Transverse colon (tissue), 3 donors: Measurements from ENCODE around the gene WWP2.

Source experiments
- EP300 ChIP-seq: sonication (generic); formaldehyde crosslinking; IDR thresholded peaks from one replicate; pipeline ENCODE4 v1.6.1; 2017; ENCODE audit warnings: antibody characterized with exemption, low read depth
- POLR2A ChIP-seq: fragments of 450-650 bp; IDR thresholded peaks from one replicate; pipeline ENCODE4 v1.6.1; 2016; ENCODE audit warnings: antibody characterized with exemption, mild to moderate bottlenecking, moderate library complexity
- TF ChIP-seq, protein P1 (sequence below), 5 experiments: fragments of 200-600 bp in 3 of 5; fragments of 450-650 bp in 2 of 5; sonication (generic) in 3 of 5; IDR thresholded peaks; 1 replicate in 2 of 5; 2 replicates in 3 of 5; pipeline ENCODE4 v1.5.1; 2016 to 2017; ENCODE audit warnings: antibody characterized with exemption in 5 of 5, inconsistent platforms in 3 of 5, mild to moderate bottlenecking in 2 of 5, moderate library complexity in 1 of 5

DNA sequence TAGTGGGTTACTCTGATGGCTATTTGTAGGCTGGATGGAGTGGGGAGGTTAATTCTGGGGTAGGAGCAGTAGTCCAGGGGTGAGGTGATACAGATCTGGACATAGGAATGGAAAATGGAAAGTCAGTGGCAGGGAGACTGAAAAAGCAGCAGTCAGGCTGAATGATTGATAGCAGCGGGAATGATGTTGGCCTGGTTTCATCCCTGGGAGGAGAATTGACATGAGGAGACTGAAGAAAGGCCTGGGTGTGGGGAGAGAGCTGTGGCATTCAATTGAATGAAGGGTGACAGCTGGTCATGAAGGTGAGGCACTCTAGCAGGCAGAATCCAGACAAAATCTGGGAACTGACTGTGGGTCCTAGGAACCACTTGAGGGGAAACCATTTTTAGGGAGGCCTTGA, 154.3 kb downstream of the WWP2 start:
- TF ChIP-seq, protein P1, sequence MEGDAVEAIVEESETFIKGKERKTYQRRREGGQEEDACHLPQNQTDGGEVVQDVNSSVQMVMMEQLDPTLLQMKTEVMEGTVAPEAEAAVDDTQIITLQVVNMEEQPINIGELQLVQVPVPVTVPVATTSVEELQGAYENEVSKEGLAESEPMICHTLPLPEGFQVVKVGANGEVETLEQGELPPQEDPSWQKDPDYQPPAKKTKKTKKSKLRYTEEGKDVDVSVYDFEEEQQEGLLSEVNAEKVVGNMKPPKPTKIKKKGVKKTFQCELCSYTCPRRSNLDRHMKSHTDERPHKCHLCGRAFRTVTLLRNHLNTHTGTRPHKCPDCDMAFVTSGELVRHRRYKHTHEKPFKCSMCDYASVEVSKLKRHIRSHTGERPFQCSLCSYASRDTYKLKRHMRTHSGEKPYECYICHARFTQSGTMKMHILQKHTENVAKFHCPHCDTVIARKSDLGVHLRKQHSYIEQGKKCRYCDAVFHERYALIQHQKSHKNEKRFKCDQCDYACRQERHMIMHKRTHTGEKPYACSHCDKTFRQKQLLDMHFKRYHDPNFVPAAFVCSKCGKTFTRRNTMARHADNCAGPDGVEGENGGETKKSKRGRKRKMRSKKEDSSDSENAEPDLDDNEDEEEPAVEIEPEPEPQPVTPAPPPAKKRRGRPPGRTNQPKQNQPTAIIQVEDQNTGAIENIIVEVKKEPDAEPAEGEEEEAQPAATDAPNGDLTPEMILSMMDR (IDR thresholded peaks at IDR 0.05): no peak
- TF ChIP-seq POLR2A (no peak), EP300 (no peak)
